Eye (tissue), 1 donor: ENCODE results near the gene GABBR2.
A peak's percentile ranks its signal among the peaks of the same experiment; 100 is the strongest.
"Not testable (repeated sequence)": the region's sequence is repeated elsewhere in the genome, so short reads cannot be mapped to it uniquely, and the experiment has no call there.

Experiments
- DNase-seq: peaks from one replicate; pipeline ENCODE4 v3.0.0-alpha.2; 2015

The GABBR2 gene

GRCh38 chr9:98314381-98315066 is 394.2 kb downstream of the GABBR2 start:
- DNase-seq: peak; percentile 40

- no peak for DNase-seq
These were observed 396.4 kb downstream of the GABBR2 start for GRCh38 chr9:98312365-98312764.

GRCh38 chr9:98311541-98311940 is 397.2 kb downstream of the GABBR2 start:
- DNase-seq: no peak

- DNase-seq: no peak
These were observed 397.9 kb downstream of the GABBR2 start for GRCh38 chr9:98310752-98311392.

GRCh38 chr9:98306384-98307145 is 402.2 kb downstream of the GABBR2 start:
- DNase-seq: peak; percentile 46

GRCh38 chr9:98304381-98304780 is 404.4 kb downstream of the GABBR2 start:
- DNase-seq: no peak

GRCh38 chr9:98303633-98304125 is 405.1 kb downstream of the GABBR2 start:
- peak; percentile 49 for DNase-seq

- no peak for DNase-seq
These were observed 405.6 kb downstream of the GABBR2 start for GRCh38 chr9:98302938-98303632.

GRCh38 chr9:98302150-98302549 is 406.6 kb downstream of the GABBR2 start:
- DNase-seq: no peak

GRCh38 chr9:98300611-98301010 is 408.1 kb downstream of the GABBR2 start:
- DNase-seq: no peak

GRCh38 chr9:98298476-98298875 is 410.3 kb downstream of the GABBR2 start:
- DNase-seq: no peak

GRCh38 chr9:98295824-98296223 is 412.9 kb downstream of the GABBR2 start:
- DNase-seq: no peak

- DNase-seq: no peak
These were observed 416.9 kb downstream of the GABBR2 start for GRCh38 chr9:98291820-98292219.

GRCh38 chr9:98290411-98290810 is 418.3 kb downstream of the GABBR2 start:
- no peak for DNase-seq

GRCh38 chr9:98289614-98290201 is 419.0 kb downstream of the GABBR2 start:
- no peak for DNase-seq

GRCh38 chr9:98288881-98289280 is 419.9 kb downstream of the GABBR2 start:
- no peak for DNase-seq

- peak; percentile 24 for DNase-seq
These were observed 421.4 kb downstream of the GABBR2 start for GRCh38 chr9:98287384-98287783.

GRCh38 chr9:98285446-98285845 is 423.3 kb downstream of the GABBR2 start:
- no peak for DNase-seq

GRCh38 chr9:98284754-98285153 is 424.0 kb downstream of the GABBR2 start:
- no peak for DNase-seq

GRCh38 chr9:98283143-98283542 is 425.6 kb downstream of the GABBR2 start:
- DNase-seq: not testable (repeated sequence)

GRCh38 chr9:98281281-98281680 is 427.5 kb downstream of the GABBR2 start:
- DNase-seq: no peak

- peak; percentile 80 for DNase-seq
These were observed 428.2 kb downstream of the GABBR2 start for GRCh38 chr9:98280574-98280973.

GRCh38 chr9:98280162-98280561 is 428.6 kb downstream of the GABBR2 start:
- DNase-seq: no peak
